ENCODE results near the gene GLIPR1.

DNA sequence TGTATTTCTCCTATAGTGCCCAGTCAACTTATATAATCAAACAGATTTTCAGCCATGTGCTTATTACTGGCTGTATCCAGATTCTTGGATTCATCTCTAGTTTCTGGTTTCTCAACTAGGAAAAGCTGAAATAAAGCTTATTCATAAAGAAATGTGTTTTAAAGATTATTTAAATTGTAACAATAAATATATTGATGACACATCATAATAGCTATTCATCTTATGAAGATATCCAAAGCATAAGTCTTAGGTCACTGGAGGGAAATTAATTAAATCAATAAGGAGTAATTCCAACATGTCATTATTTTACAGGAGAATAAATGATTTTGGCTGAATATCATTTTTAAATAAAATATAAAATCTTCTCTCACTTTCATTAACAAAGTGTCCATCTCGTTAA is 63.0 kb downstream of the GLIPR1 start:
- TF ChIP-seq, protein P1, sequence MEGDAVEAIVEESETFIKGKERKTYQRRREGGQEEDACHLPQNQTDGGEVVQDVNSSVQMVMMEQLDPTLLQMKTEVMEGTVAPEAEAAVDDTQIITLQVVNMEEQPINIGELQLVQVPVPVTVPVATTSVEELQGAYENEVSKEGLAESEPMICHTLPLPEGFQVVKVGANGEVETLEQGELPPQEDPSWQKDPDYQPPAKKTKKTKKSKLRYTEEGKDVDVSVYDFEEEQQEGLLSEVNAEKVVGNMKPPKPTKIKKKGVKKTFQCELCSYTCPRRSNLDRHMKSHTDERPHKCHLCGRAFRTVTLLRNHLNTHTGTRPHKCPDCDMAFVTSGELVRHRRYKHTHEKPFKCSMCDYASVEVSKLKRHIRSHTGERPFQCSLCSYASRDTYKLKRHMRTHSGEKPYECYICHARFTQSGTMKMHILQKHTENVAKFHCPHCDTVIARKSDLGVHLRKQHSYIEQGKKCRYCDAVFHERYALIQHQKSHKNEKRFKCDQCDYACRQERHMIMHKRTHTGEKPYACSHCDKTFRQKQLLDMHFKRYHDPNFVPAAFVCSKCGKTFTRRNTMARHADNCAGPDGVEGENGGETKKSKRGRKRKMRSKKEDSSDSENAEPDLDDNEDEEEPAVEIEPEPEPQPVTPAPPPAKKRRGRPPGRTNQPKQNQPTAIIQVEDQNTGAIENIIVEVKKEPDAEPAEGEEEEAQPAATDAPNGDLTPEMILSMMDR (IDR thresholded peaks at IDR 0.05; ENCODE audit: borderline replicate concordance, extremely low read depth, low read length, poor library complexity, severe bottlenecking) = no peak
- TF ChIP-seq EZH2 (IDR thresholded peaks at IDR 0.05; ENCODE audit: borderline replicate concordance, low read depth, low read length, severe bottlenecking) = no peak
